Loucy (cell line): ENCODE results near the gene ZNF681.

Experiments used
- EZH2phosphoT487 ChIP-seq: fragments of 200-600 bp; IDR thresholded peaks from 2 replicates; pipeline ENCODE4 v1.6.1; 2018; ENCODE audit warnings: antibody characterized with exemption, mild to moderate bottlenecking, moderate library complexity, borderline replicate concordance
- TF ChIP-seq, protein P1 (sequence below): fragments of 200-600 bp; sonication (generic); conservative IDR thresholded peaks from 2 replicates; pipeline ENCODE4 v1.5.1; 2014; ENCODE audit warnings: mild to moderate bottlenecking, antibody characterized with exemption, low read length

DNA sequence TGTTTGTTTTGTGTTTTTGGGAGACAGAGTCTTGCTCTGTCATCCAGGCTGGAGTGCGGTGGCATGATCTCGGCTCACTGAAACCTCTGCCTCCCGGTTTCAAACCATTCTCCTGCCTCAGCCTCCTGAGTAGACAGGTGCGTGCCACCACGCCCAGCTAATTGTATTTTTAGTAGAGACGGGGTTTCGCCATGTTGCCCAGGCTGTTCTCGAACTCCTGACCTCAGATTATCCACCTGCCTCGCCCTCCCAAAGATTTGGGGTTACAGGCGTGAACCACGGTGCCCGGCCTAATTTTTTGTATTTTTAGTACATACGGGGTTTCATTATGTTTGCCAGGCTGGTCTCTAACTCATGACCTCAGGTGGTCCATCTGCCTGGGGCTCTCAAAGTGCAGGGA lies 8.3 kb upstream of the ZNF681 start:
- TF ChIP-seq, protein P1, sequence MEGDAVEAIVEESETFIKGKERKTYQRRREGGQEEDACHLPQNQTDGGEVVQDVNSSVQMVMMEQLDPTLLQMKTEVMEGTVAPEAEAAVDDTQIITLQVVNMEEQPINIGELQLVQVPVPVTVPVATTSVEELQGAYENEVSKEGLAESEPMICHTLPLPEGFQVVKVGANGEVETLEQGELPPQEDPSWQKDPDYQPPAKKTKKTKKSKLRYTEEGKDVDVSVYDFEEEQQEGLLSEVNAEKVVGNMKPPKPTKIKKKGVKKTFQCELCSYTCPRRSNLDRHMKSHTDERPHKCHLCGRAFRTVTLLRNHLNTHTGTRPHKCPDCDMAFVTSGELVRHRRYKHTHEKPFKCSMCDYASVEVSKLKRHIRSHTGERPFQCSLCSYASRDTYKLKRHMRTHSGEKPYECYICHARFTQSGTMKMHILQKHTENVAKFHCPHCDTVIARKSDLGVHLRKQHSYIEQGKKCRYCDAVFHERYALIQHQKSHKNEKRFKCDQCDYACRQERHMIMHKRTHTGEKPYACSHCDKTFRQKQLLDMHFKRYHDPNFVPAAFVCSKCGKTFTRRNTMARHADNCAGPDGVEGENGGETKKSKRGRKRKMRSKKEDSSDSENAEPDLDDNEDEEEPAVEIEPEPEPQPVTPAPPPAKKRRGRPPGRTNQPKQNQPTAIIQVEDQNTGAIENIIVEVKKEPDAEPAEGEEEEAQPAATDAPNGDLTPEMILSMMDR = no peak
- TF ChIP-seq EZH2phosphoT487 = no peak
